ENCODE measurements around the gene NOX4. TPM values are rescaled to one million over a fixed set of nuclear protein-coding genes. Genes with fewer than 3 reads are reported as not detected.
"Not testable (repeated sequence)": the region's sequence is repeated elsewhere in the genome, so short reads cannot be mapped to it uniquely, and the experiment has no call there.

NOX4 gene
- total and polyA plus RNA-seq, 9 of the 15 experiments (the other 6 are each of a cell fraction or from before 2014, with no cell fraction given), result not detected

- H3K4me3 ChIP-seq; DNase-seq (ENCODE audit: extremely low read depth in 1 of 4, low spot score in 3 of 4); FAIRE-seq; H2AFZ ChIP-seq (ENCODE audit: low read depth, low read length); BruUV-seq (replicated peaks); H3K27me3 ChIP-seq (ENCODE audit: control insufficient read depth in 2 of 2, insufficient read depth in 2 of 2, low read length in 2 of 2); H3K36me3 ChIP-seq (ENCODE audit: control insufficient read depth, insufficient read depth, low read length); H3K9me3 ChIP-seq (replicated peaks; ENCODE audit: control insufficient read depth, insufficient read depth, low read depth, low read length); in situ Hi-C loops (cut with MboI); ATAC-seq; CTCF ChIA-PET (ENCODE audit: low intra/inter-chr PET ratio); H3K4me1 ChIP-seq (replicated peaks in 1 of 2; ENCODE audit: control insufficient read depth in 2 of 2, insufficient read depth in 2 of 2, low read length in 2 of 2); POLR2A ChIA-PET; H3K27ac ChIP-seq (ENCODE audit: extremely low read depth, low read depth, low read length); H3K79me2 ChIP-seq (ENCODE audit: control insufficient read depth, insufficient read depth, low read length); H3K9ac ChIP-seq (ENCODE audit: insufficient read depth in 1 of 2, low read depth in 2 of 2, low read length in 2 of 2); H3K4me2 ChIP-seq (ENCODE audit: insufficient read depth, low read length); H4K20me1 ChIP-seq (replicated peaks; ENCODE audit: control insufficient read depth, insufficient read depth, low read length); intact Hi-C loops (cut with micrococcal nuclease); H3K9me1 ChIP-seq (ENCODE audit: control insufficient read depth, insufficient read depth, low read length): not testable (repeated sequence)
- 0% methylated on average over 1 of the region's 2 CpGs for WGBS (ENCODE audit: insufficient coverage, low coverage, missing lambda C conversion rate)
Measured at GRCh38 chr11:89354513-89354912, 136.7 kb downstream of the NOX4 start.

GRCh38 chr11:89347071-89347470, 144.1 kb downstream of the NOX4 start:
- no peaks in the 10 kb centered on the region for H3K79me2 ChIP-seq (ENCODE audit: control insufficient read depth, insufficient read depth, low read length)
- no peaks in the 10 kb centered on the region for H3K4me1 ChIP-seq (replicated peaks in 1 of 2; ENCODE audit: control insufficient read depth in 2 of 2, insufficient read depth in 2 of 2, low read length in 2 of 2)
- no peaks in the 10 kb centered on the region for H4K20me1 ChIP-seq (replicated peaks; ENCODE audit: control insufficient read depth, insufficient read depth, low read length)
- FAIRE-seq (no peak), DNase-seq (ENCODE audit: extremely low read depth in 1 of 4, low spot score in 3 of 4) (no peak), ATAC-seq (no peak)
- intact Hi-C loops (cut with micrococcal nuclease) (no loop called here), in situ Hi-C loops (cut with MboI) (no loop called here)
- no peak overlapping the region for H3K4me2 ChIP-seq (ENCODE audit: insufficient read depth, low read length)
- H3K27me3 ChIP-seq (ENCODE audit: control insufficient read depth in 2 of 2, insufficient read depth in 2 of 2, low read length in 2 of 2), result no peaks in the 10 kb centered on the region
- POLR2A ChIA-PET, result no interaction called here
- no peak overlapping the region for H2AFZ ChIP-seq (ENCODE audit: low read depth, low read length)
- no peaks in the 10 kb centered on the region for H3K36me3 ChIP-seq (ENCODE audit: control insufficient read depth, insufficient read depth, low read length)
- H3K4me3 ChIP-seq, result no peak overlapping the region
- WGBS (ENCODE audit: insufficient coverage, low coverage, missing lambda C conversion rate), result 0% methylated on average over 2 of the region's 2 CpGs
- CTCF ChIA-PET (ENCODE audit: low intra/inter-chr PET ratio), result no interaction called here
- H3K9me1 ChIP-seq (ENCODE audit: control insufficient read depth, insufficient read depth, low read length), result no peaks in the 10 kb centered on the region
- no TSS peak for BruUV-seq (replicated peaks)
- TF ChIP-seq XRCC5 (IDR thresholded peaks at IDR 0.05; ENCODE audit: low read depth, low read length) (no peak), LCOR (CRISPR knock-in tag; IDR thresholded peaks at IDR 0.05) (no peak), ARHGAP35 (IDR thresholded peaks at IDR 0.05; ENCODE audit: partially characterized antibody) (no peak), SMAD3 (CRISPR knock-in tag; conservative IDR thresholded peaks at IDR 0.05) (no peak), RBM22 (IDR thresholded peaks at IDR 0.05; ENCODE audit: low read depth, low read length, poor library complexity, severe bottlenecking) (no peak), TCF3 (CRISPR knock-in tag; IDR thresholded peaks at IDR 0.05) (no peak), FIP1L1 (IDR thresholded peaks at IDR 0.05; ENCODE audit: low read depth, low read length, poor library complexity, severe bottlenecking) (no peak), CHD4 (IDR thresholded peaks at IDR 0.05; ENCODE audit: insufficient read depth, insufficient replicate concordance, low read depth, low read length, poor library complexity, severe bottlenecking) (no peak), RBM15 (IDR thresholded peaks at IDR 0.05; ENCODE audit: insufficient read depth, low read length) (no peak)
- TF ChIP-seq, protein P1, sequence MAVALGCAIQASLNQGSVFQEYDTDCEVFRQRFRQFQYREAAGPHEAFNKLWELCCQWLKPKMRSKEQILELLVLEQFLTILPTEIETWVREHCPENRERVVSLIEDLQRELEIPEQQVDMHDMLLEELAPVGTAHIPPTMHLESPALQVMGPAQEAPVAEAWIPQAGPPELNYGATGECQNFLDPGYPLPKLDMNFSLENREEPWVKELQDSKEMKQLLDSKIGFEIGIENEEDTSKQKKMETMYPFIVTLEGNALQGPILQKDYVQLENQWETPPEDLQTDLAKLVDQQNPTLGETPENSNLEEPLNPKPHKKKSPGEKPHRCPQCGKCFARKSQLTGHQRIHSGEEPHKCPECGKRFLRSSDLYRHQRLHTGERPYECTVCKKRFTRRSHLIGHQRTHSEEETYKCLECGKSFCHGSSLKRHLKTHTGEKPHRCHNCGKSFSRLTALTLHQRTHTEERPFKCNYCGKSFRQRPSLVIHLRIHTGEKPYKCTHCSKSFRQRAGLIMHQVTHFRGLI (CRISPR knock-in tag; IDR thresholded peaks at IDR 0.05), result no peak
- no peak overlapping the region for H3K9ac ChIP-seq (ENCODE audit: insufficient read depth in 1 of 2, low read depth in 2 of 2, low read length in 2 of 2)
- H3K9me3 ChIP-seq (replicated peaks; ENCODE audit: control insufficient read depth, insufficient read depth, low read depth, low read length), result no peaks in the 10 kb centered on the region
- no peak overlapping the region for H3K27ac ChIP-seq (ENCODE audit: extremely low read depth, low read depth, low read length)

Data from K562 (cell line).